ENCODE results near the gene TRAIP.

TRAIP gene

DNA sequence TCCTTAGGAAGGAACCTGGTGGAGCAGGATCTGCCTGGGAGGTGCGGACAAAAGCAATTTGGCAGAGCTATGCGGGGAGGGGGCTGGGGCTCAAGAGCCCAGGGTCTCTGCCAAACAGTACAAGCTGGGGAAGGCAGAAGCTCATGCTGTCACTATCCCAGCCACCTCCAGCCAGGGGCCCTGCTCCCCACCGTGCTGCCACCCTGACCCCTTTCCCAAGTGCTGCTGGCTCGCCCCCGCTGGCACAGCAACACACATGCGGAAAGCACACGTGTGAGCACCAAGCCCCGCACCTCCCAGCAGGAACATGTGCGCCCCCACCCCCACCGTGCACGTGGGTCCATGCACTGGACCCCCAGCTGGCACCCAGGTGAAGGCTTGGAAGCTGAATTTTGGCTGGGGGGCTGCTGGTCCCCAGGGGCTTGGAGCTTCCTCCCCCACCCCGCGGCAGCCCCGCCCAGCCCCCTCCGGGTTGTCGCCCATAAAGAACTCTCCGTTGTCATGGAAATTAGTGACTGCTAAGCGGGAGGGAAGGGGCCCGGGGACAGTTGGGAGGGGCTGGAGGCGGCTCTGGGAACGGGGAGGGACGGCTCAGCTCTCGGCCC, 12.6 kb upstream of the TRAIP start:
- peak overlapping the region; percentile 74 for H2AFZ ChIP-seq
- H3K9ac ChIP-seq, result no peak overlapping the region
- H3K9me3 ChIP-seq (ENCODE audit: control insufficient read depth, low read length), result no peaks in the 10 kb centered on the region
- H3K79me2 ChIP-seq, result no peaks in the 10 kb centered on the region
- peaks cover 12% of the 10 kb centered on the region for H3K27me3 ChIP-seq (ENCODE audit: control insufficient read depth, insufficient read depth, low read length)
- H3K4me2 ChIP-seq (ENCODE audit: low read length), result peak overlapping the region; percentile 4
- H3K4me3 ChIP-seq (ENCODE audit: low read depth, low read length), result no peak overlapping the region
- H3K4me1 ChIP-seq, result peaks cover 3% of the 10 kb centered on the region
- TF ChIP-seq, protein P1, sequence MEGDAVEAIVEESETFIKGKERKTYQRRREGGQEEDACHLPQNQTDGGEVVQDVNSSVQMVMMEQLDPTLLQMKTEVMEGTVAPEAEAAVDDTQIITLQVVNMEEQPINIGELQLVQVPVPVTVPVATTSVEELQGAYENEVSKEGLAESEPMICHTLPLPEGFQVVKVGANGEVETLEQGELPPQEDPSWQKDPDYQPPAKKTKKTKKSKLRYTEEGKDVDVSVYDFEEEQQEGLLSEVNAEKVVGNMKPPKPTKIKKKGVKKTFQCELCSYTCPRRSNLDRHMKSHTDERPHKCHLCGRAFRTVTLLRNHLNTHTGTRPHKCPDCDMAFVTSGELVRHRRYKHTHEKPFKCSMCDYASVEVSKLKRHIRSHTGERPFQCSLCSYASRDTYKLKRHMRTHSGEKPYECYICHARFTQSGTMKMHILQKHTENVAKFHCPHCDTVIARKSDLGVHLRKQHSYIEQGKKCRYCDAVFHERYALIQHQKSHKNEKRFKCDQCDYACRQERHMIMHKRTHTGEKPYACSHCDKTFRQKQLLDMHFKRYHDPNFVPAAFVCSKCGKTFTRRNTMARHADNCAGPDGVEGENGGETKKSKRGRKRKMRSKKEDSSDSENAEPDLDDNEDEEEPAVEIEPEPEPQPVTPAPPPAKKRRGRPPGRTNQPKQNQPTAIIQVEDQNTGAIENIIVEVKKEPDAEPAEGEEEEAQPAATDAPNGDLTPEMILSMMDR (IDR thresholded peaks at IDR 0.05), result no peak
- no peaks in the 10 kb centered on the region for H3K36me3 ChIP-seq (ENCODE audit: control insufficient read depth, insufficient read depth, low read length)
- H3K27ac ChIP-seq, result no peak overlapping the region

DNA sequence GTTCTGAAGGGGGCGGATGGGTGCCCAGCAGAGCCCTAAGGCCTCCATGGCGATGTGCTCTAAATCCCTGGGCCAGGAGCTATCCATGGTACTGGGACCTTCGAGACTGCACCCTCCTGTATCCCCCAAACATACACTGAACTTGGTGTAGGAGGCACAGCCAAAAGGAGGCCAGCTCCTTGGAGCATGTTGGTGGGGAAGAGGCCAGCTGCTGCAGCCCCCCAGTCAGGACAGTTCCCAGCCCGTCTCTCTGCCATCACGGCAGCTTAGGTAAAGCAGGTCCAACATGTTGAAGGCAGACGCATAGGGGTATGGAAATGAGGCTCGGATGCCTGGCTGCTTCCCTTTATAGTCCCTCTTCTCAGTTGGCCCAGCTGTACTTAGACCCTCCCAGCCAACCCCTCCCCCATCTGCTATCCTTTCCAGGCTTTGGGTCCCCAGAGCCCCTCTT, 11.5 kb upstream of the TRAIP start:
- H3K79me2 ChIP-seq, result no peaks in the 10 kb centered on the region
- peaks cover 3% of the 10 kb centered on the region for H3K4me1 ChIP-seq
- H3K27ac ChIP-seq, result no peak overlapping the region
- H3K36me3 ChIP-seq (ENCODE audit: control insufficient read depth, insufficient read depth, low read length), result no peaks in the 10 kb centered on the region
- TF ChIP-seq, protein P1 (IDR thresholded peaks at IDR 0.05), result no peak
- no peaks in the 10 kb centered on the region for H3K9me3 ChIP-seq (ENCODE audit: control insufficient read depth, low read length)
- H3K4me3 ChIP-seq (ENCODE audit: low read depth, low read length), result no peak overlapping the region
- no peak overlapping the region for H3K9ac ChIP-seq
- no peak overlapping the region for H3K4me2 ChIP-seq (ENCODE audit: low read length)
- H3K27me3 ChIP-seq (ENCODE audit: control insufficient read depth, insufficient read depth, low read length), result peaks cover 12% of the 10 kb centered on the region
- no peak overlapping the region for H2AFZ ChIP-seq

DNA sequence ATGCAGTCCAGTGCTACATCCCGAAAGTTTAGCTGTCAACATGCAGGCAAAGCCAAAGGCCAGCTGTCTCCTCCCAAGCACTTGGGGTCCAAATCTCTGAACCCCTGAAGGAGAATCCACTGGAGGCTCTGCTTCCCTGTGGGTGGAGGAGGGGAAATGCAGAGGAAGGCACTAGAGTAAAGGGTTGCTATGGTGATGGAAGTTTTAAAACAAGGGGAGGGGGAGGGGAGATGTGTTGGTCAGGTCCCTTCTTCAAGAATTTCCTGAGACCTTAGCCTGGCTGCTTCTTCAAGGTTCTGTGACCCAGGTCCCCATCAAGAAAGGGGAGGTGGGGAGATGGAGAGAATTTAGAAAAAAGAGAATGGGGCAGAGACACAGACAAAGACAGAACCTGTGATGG, 11.0 kb upstream of the TRAIP start:
- Histone ChIP-seq H2AFZ (no peak overlapping the region), H3K9me3 (ENCODE audit: control insufficient read depth, low read length) (no peaks in the 10 kb centered on the region), H3K27me3 (ENCODE audit: control insufficient read depth, insufficient read depth, low read length) (peaks cover 12% of the 10 kb centered on the region), H3K36me3 (ENCODE audit: control insufficient read depth, insufficient read depth, low read length) (no peaks in the 10 kb centered on the region), H3K4me1 (peaks cover 3% of the 10 kb centered on the region), H3K79me2 (no peaks in the 10 kb centered on the region), H3K4me3 (ENCODE audit: low read depth, low read length) (no peak overlapping the region), H3K4me2 (ENCODE audit: low read length) (no peak overlapping the region), H3K9ac (no peak overlapping the region), H3K27ac (no peak overlapping the region)
- TF ChIP-seq, protein P1 (IDR thresholded peaks at IDR 0.05), result no peak

DNA sequence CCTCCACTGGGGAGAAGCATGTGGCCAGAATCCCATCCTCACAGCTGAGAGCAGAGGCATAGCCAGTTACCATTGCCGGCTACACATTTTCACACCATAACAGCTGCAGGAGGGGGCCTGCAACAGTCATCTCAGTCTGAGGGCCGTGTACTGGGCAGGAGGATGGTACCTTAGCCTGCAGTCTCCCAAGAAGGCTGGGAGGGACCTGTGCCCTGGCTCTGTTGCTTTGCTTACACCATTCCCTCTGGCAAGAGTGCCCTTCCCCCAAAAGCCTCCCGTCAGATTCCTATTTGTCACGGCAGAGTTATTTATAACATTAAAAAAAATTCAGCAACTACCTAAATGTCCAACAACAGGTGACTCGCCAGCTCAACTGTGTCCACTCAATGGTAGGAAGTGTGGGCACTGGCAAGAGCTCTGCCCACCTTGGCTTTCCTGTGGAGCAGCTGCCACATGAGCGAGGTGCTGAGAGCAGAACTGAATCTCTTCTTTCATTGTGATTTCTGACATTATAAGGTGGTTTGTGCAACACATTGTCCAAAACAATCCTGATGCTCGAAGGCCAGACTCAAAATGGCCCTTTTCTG, 8.9 kb upstream of the TRAIP start:
- peaks cover 3% of the 10 kb centered on the region for H3K4me1 ChIP-seq
- no peak overlapping the region for H3K4me2 ChIP-seq (ENCODE audit: low read length)
- no peak overlapping the region for H2AFZ ChIP-seq
- H3K27ac ChIP-seq, result no peak overlapping the region
- no peaks in the 10 kb centered on the region for H3K9me3 ChIP-seq (ENCODE audit: control insufficient read depth, low read length)
- H3K4me3 ChIP-seq (ENCODE audit: low read depth, low read length), result no peak overlapping the region
- H3K27me3 ChIP-seq (ENCODE audit: control insufficient read depth, insufficient read depth, low read length), result peaks cover 12% of the 10 kb centered on the region
- no peaks in the 10 kb centered on the region for H3K36me3 ChIP-seq (ENCODE audit: control insufficient read depth, insufficient read depth, low read length)
- no peak overlapping the region for H3K9ac ChIP-seq
- H3K79me2 ChIP-seq, result no peaks in the 10 kb centered on the region
- TF ChIP-seq, protein P1 (IDR thresholded peaks at IDR 0.05), result no peak

DNA sequence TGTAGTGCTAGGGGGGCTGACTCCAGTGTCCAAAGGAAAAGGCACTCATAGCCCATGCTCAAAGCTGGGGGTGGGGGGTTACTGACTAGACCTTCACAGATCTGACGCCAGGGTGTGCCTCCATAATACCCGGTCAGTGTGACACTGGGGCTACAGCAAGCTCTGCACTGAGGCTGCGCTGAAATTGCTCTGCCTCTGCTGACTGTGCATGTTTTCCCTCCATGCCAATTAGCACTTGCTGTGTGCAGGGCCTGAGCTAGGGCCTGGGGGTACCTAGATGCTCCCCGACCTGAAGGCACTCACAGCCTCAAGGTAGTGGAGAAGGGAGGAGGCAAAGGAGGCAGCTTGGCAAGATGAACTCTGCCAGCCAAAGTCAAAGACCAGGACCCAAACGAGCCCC, 8.1 kb upstream of the TRAIP start:
- Histone ChIP-seq H3K79me2 (no peaks in the 10 kb centered on the region), H3K9ac (no peak overlapping the region), H3K36me3 (ENCODE audit: control insufficient read depth, insufficient read depth, low read length) (no peaks in the 10 kb centered on the region), H3K9me3 (ENCODE audit: control insufficient read depth, low read length) (no peaks in the 10 kb centered on the region), H3K27ac (no peak overlapping the region), H3K4me3 (ENCODE audit: low read depth, low read length) (no peak overlapping the region), H3K4me1 (peaks cover 3% of the 10 kb centered on the region), H2AFZ (no peak overlapping the region), H3K27me3 (ENCODE audit: control insufficient read depth, insufficient read depth, low read length) (peaks cover 12% of the 10 kb centered on the region), H3K4me2 (ENCODE audit: low read length) (no peak overlapping the region)
- TF ChIP-seq, protein P1 (IDR thresholded peaks at IDR 0.05), result no peak

All from parathyroid adenoma (tissue), 2 donors.